Cardiac septum (tissue), 1 donor: Measurements from ENCODE around the gene AMN1. TPM values are rescaled to one million over a fixed set of nuclear protein-coding genes. Genes with fewer than 3 reads are reported as not detected.

Experiments used
- DNase-seq: peaks from one replicate; pipeline ENCODE4 v3.0.0-alpha.2; 2020; ENCODE audit warnings: low spot score
- intact Hi-C: fragments of 100-400 bp; cut with DNase I; formaldehyde crosslinking; loops from one replicate; pipeline ENCODE4 v1.14.0; 2022
- total RNA-seq: library from RNA; stranded (reverse); fragmentation: NEBNext Ultra II Directional; extraction: Animal tissue kit (Norgen Biotek cat#: 25700); gene quantifications from one replicate; pipeline ENCODE4 v1.2.1, GENCODE V29; 2021
- donor health status: DM: no; HTN: no; CAD: no.

The AMN1 gene
- total RNA-seq, 1 donor from 2014 or later = 9.2 TPM

DNA sequence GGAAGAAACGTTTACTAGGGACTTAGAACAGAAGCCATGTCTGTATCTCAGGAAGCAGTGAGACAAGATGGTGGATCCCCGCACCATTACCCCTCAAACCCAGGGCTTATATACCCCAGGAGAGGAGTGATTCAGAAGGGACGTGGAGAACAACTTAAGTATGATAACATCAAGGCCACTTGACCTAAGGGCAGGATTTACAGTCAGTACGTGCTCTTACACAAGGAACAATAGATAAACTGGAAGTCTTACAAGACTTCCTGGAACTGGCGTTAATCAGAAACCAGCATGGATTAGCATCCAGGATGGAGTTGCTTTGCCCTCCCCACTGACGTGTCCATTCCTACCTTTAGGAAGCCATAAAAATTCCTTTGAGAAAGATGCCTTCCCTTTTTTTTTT lies 77.9 kb downstream of the AMN1 start:
- intact Hi-C loops = loop anchor here (10.0 kb wide), 2 partner anchors 654 to 1024 kb away; partner anchors contain the start of gene DNM1L
- no peak for DNase-seq

GRCh38 chr12:31647086-31647491 lies 81.7 kb downstream of the AMN1 start:
- intact Hi-C loops = no loop called here
- no peak for DNase-seq

- no peak for DNase-seq
- intact Hi-C loops = no loop called here
Measured at GRCh38 chr12:31645924-31646323, 82.9 kb downstream of the AMN1 start.

DNA sequence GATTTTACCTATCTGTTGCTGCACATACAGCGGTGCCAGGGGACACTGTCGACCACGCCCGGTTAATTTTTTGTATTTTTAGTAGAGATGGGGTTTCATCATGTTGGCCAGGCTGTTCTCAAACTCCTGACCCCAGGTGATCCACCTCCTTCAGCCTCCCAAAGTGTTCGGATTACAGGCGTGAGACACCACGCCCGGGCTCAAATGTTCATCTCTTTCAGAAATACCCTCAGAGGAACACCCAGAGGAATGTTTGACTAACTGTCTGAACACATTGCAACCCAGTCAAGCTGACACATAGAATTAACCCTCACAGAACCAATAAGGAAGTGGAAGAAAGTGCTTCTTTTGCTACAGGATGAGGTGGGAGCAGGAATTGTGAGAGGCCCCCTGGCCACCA lies 84.3 kb downstream of the AMN1 start:
- intact Hi-C loops = no loop called here
- no peak for DNase-seq

- no peak for DNase-seq
- intact Hi-C loops = no loop called here
Measured at GRCh38 chr12:31641509-31642090, 87.2 kb downstream of the AMN1 start.

DNA sequence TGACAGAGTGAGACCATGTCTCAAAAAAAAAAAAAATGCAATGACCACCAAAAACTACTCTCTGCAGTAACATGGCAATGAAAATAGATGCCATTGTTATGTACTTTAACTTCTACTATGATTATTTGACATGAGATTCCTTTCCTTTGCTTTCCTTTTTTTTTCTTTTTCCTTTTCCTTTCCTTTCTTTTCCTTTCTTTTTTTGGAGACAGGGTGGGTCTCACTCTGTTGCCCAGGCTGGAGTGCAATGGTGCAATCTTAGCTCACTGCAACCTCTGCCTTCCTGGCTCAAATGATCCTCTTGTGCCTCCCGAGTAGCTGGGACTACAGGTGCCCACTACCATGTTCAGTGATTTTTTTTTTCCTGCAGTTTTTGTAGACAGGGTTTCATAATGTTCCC lies 94.2 kb downstream of the AMN1 start:
- DNase-seq = no peak
- intact Hi-C loops = no loop called here

GRCh38 chr12:31633464-31633863 lies 95.4 kb downstream of the AMN1 start:
- intact Hi-C loops = no loop called here
- no peak for DNase-seq

DNA sequence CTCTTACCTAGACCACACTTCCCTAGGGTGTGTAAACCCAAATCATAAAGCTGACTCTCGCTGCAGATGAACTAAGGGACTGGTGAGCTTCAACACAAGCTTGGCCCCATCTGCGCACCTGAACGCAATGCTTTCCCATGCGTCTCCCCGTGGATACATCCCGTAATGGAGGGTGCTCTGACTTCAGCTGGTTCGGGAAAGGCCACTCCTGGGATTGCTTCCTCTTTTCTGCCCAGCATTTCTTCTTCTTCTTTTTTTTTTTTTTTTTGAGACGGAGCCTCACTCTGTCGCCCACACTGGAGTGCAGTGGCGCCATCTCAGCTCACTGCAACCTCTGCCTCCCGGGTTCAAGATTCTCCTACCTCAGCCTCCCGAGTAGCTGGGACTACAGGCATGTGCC lies 97.0 kb downstream of the AMN1 start:
- intact Hi-C loops = no loop called here

DNA sequence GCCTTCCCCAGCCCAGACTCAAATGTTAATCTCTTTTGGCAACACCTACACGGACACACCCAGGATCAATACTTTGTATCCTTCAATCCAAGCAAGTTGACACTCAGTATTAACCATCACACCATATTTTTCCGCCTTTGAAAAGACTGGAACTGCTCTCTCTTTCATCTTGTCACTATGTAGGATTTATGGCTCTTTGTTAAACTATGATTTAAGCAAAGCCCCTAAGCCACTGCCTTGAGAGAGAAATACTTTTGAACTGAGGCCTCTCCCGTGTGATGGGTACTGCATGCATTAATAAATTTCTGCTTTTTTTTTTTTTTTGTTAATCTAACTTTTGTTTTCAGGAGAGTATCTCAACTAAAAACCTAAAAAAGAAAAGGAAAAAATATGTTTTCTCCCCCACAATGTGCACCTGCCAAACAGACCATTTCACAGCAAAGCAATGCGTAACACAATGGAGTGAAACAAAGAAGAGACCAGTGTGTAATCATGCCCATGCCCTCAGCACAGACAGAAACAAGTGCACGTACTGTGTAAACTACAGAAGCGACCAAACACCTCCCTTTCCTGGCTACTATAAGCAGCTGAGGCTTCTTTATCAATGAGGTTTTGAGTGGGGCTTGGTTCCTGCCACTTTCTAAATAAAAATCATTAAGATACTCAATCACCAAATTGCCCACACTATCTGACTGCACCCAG lies 97.6 kb downstream of the AMN1 start:
- intact Hi-C loops = no loop called here
- no peak for DNase-seq

More for the DNA sequence above, 97.0 kb downstream of the AMN1 start:
- no peak for DNase-seq

- intact Hi-C loops = loop anchor here (1.0 kb wide), 1 partner anchor 39 kb away; the partner anchor contains the start of gene DENND5B
- no peak for DNase-seq
Measured at GRCh38 chr12:31629756-31630732, 98.8 kb downstream of the AMN1 start.

- intact Hi-C loops = no loop called here
- no peak for DNase-seq
Measured at GRCh38 chr12:31627456-31628054, 101.3 kb downstream of the AMN1 start.

GRCh38 chr12:31626270-31626995 lies 102.4 kb downstream of the AMN1 start:
- intact Hi-C loops = no loop called here

GRCh38 chr12:31622038-31622437 lies 106.8 kb downstream of the AMN1 start:
- intact Hi-C loops = no loop called here
- DNase-seq = no peak

More at GRCh38 chr12:31626270-31626995, 102.4 kb downstream of the AMN1 start:
- DNase-seq = no peak

Other genes starting within 250 kb of the AMN1 start
- 42.3 TPM for gene DENND5B, start 137.9 kb downstream of the AMN1 start, total RNA-seq
- 5.7 TPM for gene ETFBKMT, start 69.3 kb downstream of the AMN1 start, total RNA-seq
- gene RESF1, start 230.4 kb upstream of the AMN1 start, total RNA-seq = 17.3 TPM